Breast epithelium (tissue), 3 donors: ENCODE results near the gene CHAMP1.

ENCODE experiments used
- POLR2A ChIP-seq: fragments of 450-650 bp; IDR thresholded peaks from one replicate; pipeline ENCODE4 v1.6.1; 2016; ENCODE audit warnings: antibody characterized with exemption, mild to moderate bottlenecking, moderate library complexity
- POLR2AphosphoS5 ChIP-seq, 3 donors: sonication (generic); formaldehyde crosslinking; IDR thresholded peaks; one replicate each; pipeline ENCODE4 v1.6.1; 2017; ENCODE audit warnings: antibody characterized with exemption in 3 of 3
- TF ChIP-seq, protein P1 (sequence below), 3 donors: fragments of 450-650 bp; IDR thresholded peaks; one replicate each; pipeline ENCODE4 v1.5.1; 2016 to 2017; ENCODE audit warnings: antibody characterized with exemption in 3 of 3, mild to moderate bottlenecking in 3 of 3, moderate library complexity in 3 of 3

DNA sequence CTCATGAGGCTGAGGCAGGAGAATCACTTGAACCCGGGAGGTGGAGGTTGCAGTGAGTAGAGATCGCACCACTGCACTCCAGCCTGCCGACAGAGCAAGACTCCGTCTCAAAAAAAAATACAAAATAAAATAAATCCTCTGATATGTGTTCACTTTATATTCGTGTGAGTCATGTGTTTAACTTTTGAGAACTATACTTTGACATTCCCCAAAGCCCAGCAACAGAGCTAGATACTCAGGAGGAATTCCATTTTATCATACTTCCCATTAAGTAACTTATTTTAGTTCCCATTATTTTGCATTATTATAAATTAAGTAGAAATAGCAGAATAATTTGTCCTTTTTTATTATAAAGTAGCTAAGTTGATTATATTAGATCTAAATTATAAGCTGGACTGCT is 3.3 kb upstream of the CHAMP1 start:
- TF ChIP-seq POLR2AphosphoS5 (IDR thresholded peaks at IDR 0.05) (no peak), POLR2A (no peak)
- TF ChIP-seq, protein P1, sequence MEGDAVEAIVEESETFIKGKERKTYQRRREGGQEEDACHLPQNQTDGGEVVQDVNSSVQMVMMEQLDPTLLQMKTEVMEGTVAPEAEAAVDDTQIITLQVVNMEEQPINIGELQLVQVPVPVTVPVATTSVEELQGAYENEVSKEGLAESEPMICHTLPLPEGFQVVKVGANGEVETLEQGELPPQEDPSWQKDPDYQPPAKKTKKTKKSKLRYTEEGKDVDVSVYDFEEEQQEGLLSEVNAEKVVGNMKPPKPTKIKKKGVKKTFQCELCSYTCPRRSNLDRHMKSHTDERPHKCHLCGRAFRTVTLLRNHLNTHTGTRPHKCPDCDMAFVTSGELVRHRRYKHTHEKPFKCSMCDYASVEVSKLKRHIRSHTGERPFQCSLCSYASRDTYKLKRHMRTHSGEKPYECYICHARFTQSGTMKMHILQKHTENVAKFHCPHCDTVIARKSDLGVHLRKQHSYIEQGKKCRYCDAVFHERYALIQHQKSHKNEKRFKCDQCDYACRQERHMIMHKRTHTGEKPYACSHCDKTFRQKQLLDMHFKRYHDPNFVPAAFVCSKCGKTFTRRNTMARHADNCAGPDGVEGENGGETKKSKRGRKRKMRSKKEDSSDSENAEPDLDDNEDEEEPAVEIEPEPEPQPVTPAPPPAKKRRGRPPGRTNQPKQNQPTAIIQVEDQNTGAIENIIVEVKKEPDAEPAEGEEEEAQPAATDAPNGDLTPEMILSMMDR (IDR thresholded peaks at IDR 0.05): no peak
